ENCODE data around the gene RNASE13.

The RNASE13 gene

DNA sequence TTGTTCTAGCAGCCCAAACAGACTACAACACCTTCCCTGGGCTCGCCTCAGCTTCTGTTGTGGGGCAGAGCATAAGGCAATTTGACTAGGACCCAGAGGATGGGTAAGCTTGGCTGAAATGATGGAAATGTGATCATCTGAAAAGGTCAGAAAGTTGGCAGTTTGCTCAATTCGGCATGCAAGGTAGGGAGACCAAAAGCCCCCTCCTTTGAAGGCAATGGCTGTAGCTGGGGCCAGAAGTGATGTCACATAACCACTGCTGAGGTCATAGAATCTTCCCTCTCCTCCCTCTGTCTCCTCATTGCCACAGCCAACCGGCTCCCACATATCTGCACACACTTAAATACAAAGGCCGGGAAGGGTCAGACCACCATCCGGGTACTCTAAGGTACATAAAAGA lies 4.7 kb downstream of the RNASE13 start, which contains the start of gene TPPP2:
Gene TPPP2, plus strand, starts transcription at position 301 of the 400 bp plus-strand sequence. CDS start 365 bp downstream, outside the sequence.
- in situ Hi-C loops (cut with MboI; ENCODE audit: low sequenced_read_pairs, unreplicated experiment), result no loop called here
- no peak for TF ChIP-seq CTCF (IDR thresholded peaks at IDR 0.05; ENCODE audit: borderline replicate concordance, control extremely low read depth, extremely low read depth, insufficient read depth, missing control alignments)
- no peak for DNase-seq (ENCODE audit: low spot score)

DNA sequence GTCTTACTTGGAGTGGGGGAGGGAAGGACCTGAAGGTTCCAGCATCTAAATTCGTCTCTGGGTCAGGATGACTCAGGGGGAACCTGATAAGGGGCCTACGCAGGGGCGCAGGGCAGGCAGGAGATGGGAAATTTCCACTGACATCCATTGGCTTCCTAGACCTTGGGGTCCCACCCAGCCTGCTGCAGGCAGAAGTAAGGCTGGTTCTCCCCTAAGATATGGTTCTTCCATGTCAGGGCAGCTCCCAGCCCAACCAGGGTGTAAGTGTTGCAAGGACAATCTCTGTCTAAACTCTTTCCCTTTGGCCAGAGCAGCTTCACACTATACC lies 7.7 kb downstream of the RNASE13 start:
- no peak for TF ChIP-seq CTCF (IDR thresholded peaks at IDR 0.05; ENCODE audit: borderline replicate concordance, control extremely low read depth, extremely low read depth, insufficient read depth, missing control alignments)
- in situ Hi-C loops (cut with MboI; ENCODE audit: low sequenced_read_pairs, unreplicated experiment), result no loop called here

DNA sequence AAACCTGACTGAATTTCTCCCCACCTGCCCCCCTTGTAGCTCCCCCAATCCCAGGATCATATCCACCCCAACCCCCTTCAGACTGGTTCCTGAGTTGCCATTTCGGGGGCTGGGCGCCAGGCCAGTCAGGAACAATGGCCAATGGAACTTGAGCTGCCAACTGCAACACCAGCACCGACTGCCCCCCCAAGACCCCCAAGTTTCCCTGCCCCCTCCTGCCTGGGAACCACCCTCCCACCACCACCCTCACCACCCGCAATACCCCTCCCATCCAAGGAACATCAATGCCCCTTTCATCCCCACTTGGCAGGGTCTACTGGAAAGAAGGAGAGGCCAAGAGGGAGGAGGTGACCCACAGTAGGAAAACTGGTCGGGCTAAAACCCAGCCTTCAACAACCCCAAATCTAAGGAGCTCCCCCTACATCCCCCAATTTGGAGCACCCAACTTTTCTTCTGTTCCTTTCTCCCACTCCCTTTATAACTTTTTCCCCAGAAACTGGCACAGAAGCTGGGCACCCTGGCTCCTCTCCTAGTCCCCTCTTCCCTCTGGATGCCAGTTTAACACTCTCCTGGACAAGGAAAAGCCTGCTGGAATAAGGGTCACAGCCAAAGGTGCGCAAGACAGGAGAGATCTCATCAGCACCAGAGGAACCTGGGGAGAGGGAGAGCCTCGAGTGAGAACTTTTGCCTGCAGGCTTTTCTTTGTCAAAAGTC lies 8.2 kb downstream of the RNASE13 start:
- TF ChIP-seq CTCF (IDR thresholded peaks at IDR 0.05; ENCODE audit: borderline replicate concordance, control extremely low read depth, extremely low read depth, insufficient read depth, missing control alignments), result no peak
- in situ Hi-C loops (cut with MboI; ENCODE audit: low sequenced_read_pairs, unreplicated experiment), result no loop called here
- DNase-seq (ENCODE audit: low spot score), result no peak

More for the DNA sequence above, 7.7 kb downstream of the RNASE13 start:
- DNase-seq (ENCODE audit: low spot score), result no peak

DNA sequence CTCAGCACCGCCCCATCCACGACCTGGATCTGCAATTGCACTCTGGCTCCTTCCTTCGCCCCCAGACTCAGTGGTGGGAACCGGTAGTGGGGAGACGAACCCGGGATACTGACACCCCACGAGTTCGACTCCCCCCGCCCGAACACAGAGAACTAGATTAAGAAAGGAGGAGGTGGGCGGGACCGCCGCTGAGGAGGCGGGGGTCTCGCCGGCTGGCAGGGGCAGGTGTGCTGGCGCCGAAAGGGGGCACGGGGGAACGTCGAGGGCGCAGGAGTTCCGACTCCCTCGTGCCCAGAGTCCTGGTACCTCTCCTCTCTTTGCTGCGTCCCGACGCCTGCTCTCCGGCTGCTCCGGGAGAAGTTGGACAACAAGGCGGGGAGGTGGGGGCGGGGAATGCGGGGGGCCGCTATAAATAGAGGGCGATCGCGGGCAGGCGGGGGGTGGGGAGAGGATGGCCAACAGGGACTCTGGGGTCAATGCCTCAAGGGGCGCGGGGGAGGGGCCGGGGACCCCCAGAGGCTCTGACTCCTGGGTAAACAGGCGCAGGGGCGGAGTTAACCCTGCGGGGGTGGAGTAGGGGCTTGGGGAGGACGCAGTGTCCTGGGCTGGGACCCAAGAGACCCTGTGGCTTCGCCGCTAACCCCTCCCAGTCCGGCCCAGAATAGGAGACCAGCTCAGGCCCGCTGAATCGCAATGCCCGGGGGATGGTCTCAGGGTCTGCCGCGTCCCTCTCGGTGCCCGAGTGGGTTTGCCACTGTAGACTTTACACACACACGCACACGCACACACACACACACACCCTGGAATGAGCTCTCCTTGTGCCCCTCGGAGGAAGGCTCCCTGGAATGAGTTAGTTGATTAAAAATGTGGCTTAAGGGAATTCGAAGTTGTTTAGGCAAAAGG lies 9.0 kb downstream of the RNASE13 start:
- in situ Hi-C loops (cut with MboI; ENCODE audit: low sequenced_read_pairs, unreplicated experiment), result no loop called here
- no peak for TF ChIP-seq CTCF (IDR thresholded peaks at IDR 0.05; ENCODE audit: borderline replicate concordance, control extremely low read depth, extremely low read depth, insufficient read depth, missing control alignments)
- no peak for DNase-seq (ENCODE audit: low spot score)

DNA sequence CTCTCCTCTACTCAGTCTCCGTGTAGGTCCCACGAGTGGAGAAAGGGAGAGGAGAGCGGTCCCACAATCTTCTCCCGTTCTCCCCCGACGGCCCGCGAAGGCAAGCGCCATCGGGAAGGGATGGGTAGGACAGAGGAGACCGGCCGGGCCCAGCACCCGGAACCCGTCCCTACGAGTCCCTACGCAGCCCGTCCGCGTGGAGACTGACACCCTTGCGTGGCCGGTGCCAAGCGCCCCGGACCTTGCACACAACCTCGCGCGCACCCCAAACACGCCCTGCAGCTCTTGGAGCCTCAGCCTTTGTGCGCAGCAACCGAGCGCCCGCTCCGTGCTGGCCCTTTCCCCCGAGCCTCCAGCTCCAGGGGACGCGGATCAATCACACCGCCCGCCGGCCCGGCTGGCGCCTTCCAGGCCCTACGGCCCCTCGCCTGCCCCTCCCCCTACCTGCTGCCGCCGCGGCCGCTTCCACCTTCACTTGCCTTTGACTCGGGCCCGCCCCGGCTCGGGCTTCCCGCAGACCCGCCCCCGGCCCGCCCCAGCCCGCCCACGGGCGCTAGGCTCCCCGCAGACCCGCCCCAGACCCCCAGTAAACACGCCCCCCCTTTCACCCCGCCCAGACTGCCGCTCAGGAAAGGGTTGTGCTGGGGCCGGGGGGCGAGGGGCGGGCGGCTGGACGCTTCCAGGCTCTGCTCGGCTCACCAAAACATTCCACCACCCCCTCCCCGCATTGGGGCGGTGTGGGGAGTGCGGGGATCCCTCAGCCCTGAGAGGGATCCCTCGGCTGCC lies 9.8 kb downstream of the RNASE13 start, which contains the start of gene NDRG2:
Gene NDRG2, minus strand, starts transcription at position 477 of the 786 bp plus-strand sequence. CDS start 1,746 bp downstream, outside the sequence.
- in situ Hi-C loops (cut with MboI; ENCODE audit: low sequenced_read_pairs, unreplicated experiment), result no loop called here
- peak; percentile 82 for DNase-seq (ENCODE audit: low spot score)
- TF ChIP-seq CTCF (IDR thresholded peaks at IDR 0.05; ENCODE audit: borderline replicate concordance, control extremely low read depth, extremely low read depth, insufficient read depth, missing control alignments), result no peak

All from GM13976 (cell line).